ENCODE measurements around the gene PPTC7. TPM values are rescaled to one million over a fixed set of nuclear protein-coding genes. Genes with fewer than 3 reads are reported as not detected.

Gene PPTC7
- total and polyA plus RNA-seq, 2 of the 8 experiments (the other 6 are each of a cell fraction or from before 2014, with no cell fraction given) = 8.1 to 15.9 TPM

DNA sequence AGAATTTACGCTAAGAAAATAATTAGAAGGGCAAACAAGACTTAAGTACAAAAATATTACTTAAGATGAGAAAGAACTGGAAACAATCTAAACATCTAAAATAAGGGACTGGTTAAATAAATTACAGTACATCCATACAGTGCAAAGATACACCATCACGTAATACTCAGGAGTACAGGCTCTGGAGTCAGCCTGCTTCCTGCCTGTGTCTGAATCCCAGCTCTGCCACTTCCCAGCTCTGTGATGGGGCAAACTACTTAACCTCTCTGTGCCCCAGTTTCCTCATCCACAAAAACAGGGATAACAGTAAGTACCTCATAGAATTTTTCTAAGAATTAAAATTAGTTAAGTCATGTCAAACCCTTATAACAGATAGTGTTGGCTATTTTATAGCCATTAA, 36.0 kb downstream of the PPTC7 start:
- Histone ChIP-seq H3K4me2 (ENCODE audit: insufficient read depth in 1 of 2, low read depth in 2 of 2, low read length in 2 of 2) (no peak overlapping the region), H4K8ac (ENCODE audit: extremely low read depth, insufficient read depth, low read length) (no peak overlapping the region), H2AK5ac (ENCODE audit: low read depth, low read length) (no peak overlapping the region), H2BK12ac (ENCODE audit: low read depth, low read length) (no peak overlapping the region), H4K5ac (ENCODE audit: insufficient read length, low read depth, low read length) (no peak overlapping the region), H3K4me3 (ENCODE audit: extremely low read depth in 1 of 4, insufficient read depth in 2 of 4, low read depth in 3 of 4, low read length in 4 of 4) (no peak overlapping the region), H3K23me2 (ENCODE audit: low read depth, low read length) (no peaks in the 10 kb centered on the region), H3K36me3 (ENCODE audit: control insufficient read depth in 2 of 4, insufficient read depth in 4 of 4, low read length in 3 of 4) (peaks cover 0 to 2% (median 0%) of the 10 kb centered on the region in 4 experiments; a peak in 2 of 8 replicates), H2BK20ac (ENCODE audit: low read length) (no peak overlapping the region), H3K18ac (ENCODE audit: extremely low read depth, low read length) (no peak overlapping the region), H2AFZ (ENCODE audit: low read length) (no peak overlapping the region), H4K20me1 (replicated peaks in 1 of 2; ENCODE audit: control insufficient read depth in 1 of 2, insufficient read depth in 2 of 2, low read length in 2 of 2) (no peaks in the 10 kb centered on the region), H3K4me1 (replicated peaks in 1 of 4; ENCODE audit: control insufficient read depth in 3 of 4, insufficient read depth in 4 of 4, low read length in 3 of 4) (0 out of 7 replicates have a peak, but pooled peaks cover 0 to 2% (median 0%) of the 10 kb centered on the region in 4 experiments), H3K9ac (replicated peaks in 1 of 4; ENCODE audit: extremely low read depth in 1 of 4, low read depth in 3 of 4, low read length in 3 of 4) (no peak overlapping the region), H3K4ac (replicated peaks; ENCODE audit: insufficient read length, low read depth, low read length) (no peak overlapping the region), H3K79me1 (ENCODE audit: low read depth, low read length) (peaks cover 4% of the 10 kb centered on the region; the same call in 1 of the 2 replicates), H3K27ac (ENCODE audit: low read depth, low read length) (no peak overlapping the region), H4K91ac (replicated peaks; ENCODE audit: insufficient read length, low read length) (no peak overlapping the region), H3K27me3 (replicated peaks in 1 of 4; ENCODE audit: control insufficient read depth in 3 of 4, extremely low read depth in 1 of 4, insufficient read depth in 3 of 4, low read length in 3 of 4) (no peaks in the 10 kb centered on the region), H3K9me3 (ENCODE audit: insufficient read depth in 2 of 2, low read depth in 1 of 2, low read length in 1 of 2) (no peaks in the 10 kb centered on the region), H3K56ac (replicated peaks; ENCODE audit: insufficient read length, low read depth, low read length) (no peak overlapping the region), H2BK120ac (replicated peaks; ENCODE audit: low read depth, low read length) (no peak overlapping the region), H3K23ac (ENCODE audit: insufficient read length) (no peak overlapping the region), H2BK15ac (ENCODE audit: low read length) (no peak overlapping the region), H3K79me2 (ENCODE audit: control insufficient read depth in 1 of 2, insufficient read depth in 2 of 2, low read length in 2 of 2) (no peaks in the 10 kb centered on the region), H2BK5ac (ENCODE audit: low read depth, low read length) (no peak overlapping the region), H3K14ac (ENCODE audit: insufficient read length) (no peak overlapping the region)
- ChIA-PET POLR2A (ENCODE audit: partially characterized antibody) (no interaction called here), CTCF (ENCODE audit: partially characterized antibody) (interaction anchor here (1.3 to 10.5 kb wide), 2 partner anchors 14 to 52 kb away, joined by 3 to 190 read pairs; no protein-coding TSS in a partner anchor)
- 96% methylated on average over 2 of the region's 2 CpGs; no CpG with 5 or more reads in 1 of the 2 experiments for WGBS, 2 experiments (ENCODE audit: extremely low coverage in 1 of 2, insufficient coverage in 1 of 2, insufficient read length in 1 of 2, insufficient replicate concordance in 2 of 2, low coverage in 1 of 2, low lambda C conversion rate in 2 of 2, missing lambda C conversion rate in 1 of 2)
- no peak for FAIRE-seq
- DNase-seq (ENCODE audit: low read depth in 1 of 2, low spot score in 2 of 2) = no peak
- TF ChIP-seq CHD1 (IDR thresholded peaks at IDR 0.05; ENCODE audit: low read depth, low read length) (no peak), SRF (IDR thresholded peaks at IDR 0.05; ENCODE audit: low read depth, low read length) (no peak), TAF1 (IDR thresholded peaks at IDR 0.05; ENCODE audit: low read depth, low read length) (no peak), CTBP2 (IDR thresholded peaks at IDR 0.05; ENCODE audit: borderline replicate concordance, insufficient read depth, insufficient read length, low read length) (no peak), SAP30 (IDR thresholded peaks at IDR 0.05; ENCODE audit: insufficient read depth, insufficient replicate concordance, low read length) (no peak), SP4 (IDR thresholded peaks at IDR 0.05; ENCODE audit: low read length) (no peak)
